ENCODE measurements around the gene RHBDD2. TPM values are rescaled to one million over a fixed set of nuclear protein-coding genes. Genes with fewer than 3 reads are reported as not detected.
A peak's percentile ranks its signal among the peaks of the same experiment; 100 is the strongest.
"Not testable (repeated sequence)": the region's sequence is repeated elsewhere in the genome, so short reads cannot be mapped to it uniquely, and the experiment has no call there.

Gene RHBDD2
- total and polyA plus RNA-seq, 2 donors (not counting 1 experiment from before 2014, with no cell fraction given): 16.7 to 24.5 TPM

GRCh38 chr7:75849573-75849972, 29.3 kb upstream of the RHBDD2 start:
- H3K9ac ChIP-seq (ENCODE audit: insufficient read depth, low read length): no peak overlapping the region
- TF ChIP-seq, protein P1, sequence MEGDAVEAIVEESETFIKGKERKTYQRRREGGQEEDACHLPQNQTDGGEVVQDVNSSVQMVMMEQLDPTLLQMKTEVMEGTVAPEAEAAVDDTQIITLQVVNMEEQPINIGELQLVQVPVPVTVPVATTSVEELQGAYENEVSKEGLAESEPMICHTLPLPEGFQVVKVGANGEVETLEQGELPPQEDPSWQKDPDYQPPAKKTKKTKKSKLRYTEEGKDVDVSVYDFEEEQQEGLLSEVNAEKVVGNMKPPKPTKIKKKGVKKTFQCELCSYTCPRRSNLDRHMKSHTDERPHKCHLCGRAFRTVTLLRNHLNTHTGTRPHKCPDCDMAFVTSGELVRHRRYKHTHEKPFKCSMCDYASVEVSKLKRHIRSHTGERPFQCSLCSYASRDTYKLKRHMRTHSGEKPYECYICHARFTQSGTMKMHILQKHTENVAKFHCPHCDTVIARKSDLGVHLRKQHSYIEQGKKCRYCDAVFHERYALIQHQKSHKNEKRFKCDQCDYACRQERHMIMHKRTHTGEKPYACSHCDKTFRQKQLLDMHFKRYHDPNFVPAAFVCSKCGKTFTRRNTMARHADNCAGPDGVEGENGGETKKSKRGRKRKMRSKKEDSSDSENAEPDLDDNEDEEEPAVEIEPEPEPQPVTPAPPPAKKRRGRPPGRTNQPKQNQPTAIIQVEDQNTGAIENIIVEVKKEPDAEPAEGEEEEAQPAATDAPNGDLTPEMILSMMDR (conservative IDR thresholded peaks at IDR 0.05 in 1 of 2, IDR thresholded peaks at IDR 0.05 in 1 of 2; ENCODE audit: low read depth in 1 of 2, low read length in 2 of 2): no peak
- no peak for TF ChIP-seq EZH2 (IDR thresholded peaks at IDR 0.05; ENCODE audit: low read length, missing control alignments)
- no peaks in the 10 kb centered on the region for H3K36me3 ChIP-seq (ENCODE audit: control insufficient read depth, insufficient read depth, low read length)
- H3K4me3 ChIP-seq (replicated peaks in 1 of 4; ENCODE audit: control extremely low read depth in 1 of 4, insufficient read depth in 1 of 4, low read depth in 3 of 4, low read length in 4 of 4): no peak overlapping the region
- DNase-seq (ENCODE audit: low read depth in 2 of 2): no peak
- no peak overlapping the region for H3K27ac ChIP-seq (ENCODE audit: insufficient read depth, low read length)
- no peaks in the 10 kb centered on the region for H3K4me1 ChIP-seq (ENCODE audit: control insufficient read depth, extremely low read depth, insufficient read depth, low read length)
- no peaks in the 10 kb centered on the region for H3K27me3 ChIP-seq (ENCODE audit: control insufficient read depth, insufficient read depth, low read length)
- no peak overlapping the region for H2AFZ ChIP-seq (ENCODE audit: low read length)
- H4K20me1 ChIP-seq (ENCODE audit: control insufficient read depth, extremely low read depth, insufficient read depth, low read length): no peaks in the 10 kb centered on the region
- no peaks in the 10 kb centered on the region for H3K9me3 ChIP-seq (ENCODE audit: control insufficient read depth, insufficient read depth, low read depth, low read length)
- no peak overlapping the region for H3K4me2 ChIP-seq (ENCODE audit: extremely low read depth, insufficient read depth, low read length)
- no peaks in the 10 kb centered on the region for H3K79me2 ChIP-seq (ENCODE audit: control insufficient read depth, insufficient read depth, low read length)

- H3K27me3 ChIP-seq (ENCODE audit: control insufficient read depth, insufficient read depth, low read length): no peaks in the 10 kb centered on the region
- H3K36me3 ChIP-seq (ENCODE audit: control insufficient read depth, insufficient read depth, low read length): no peaks in the 10 kb centered on the region
- H3K4me3 ChIP-seq (replicated peaks in 1 of 4; ENCODE audit: control extremely low read depth in 1 of 4, insufficient read depth in 1 of 4, low read depth in 3 of 4, low read length in 4 of 4): no peak overlapping the region
- no peak overlapping the region for H2AFZ ChIP-seq (ENCODE audit: low read length)
- H3K4me2 ChIP-seq (ENCODE audit: extremely low read depth, insufficient read depth, low read length): no peak overlapping the region
- no peak for TF ChIP-seq EZH2 (IDR thresholded peaks at IDR 0.05; ENCODE audit: low read length, missing control alignments)
- TF ChIP-seq, protein P1 (conservative IDR thresholded peaks at IDR 0.05 in 1 of 2, IDR thresholded peaks at IDR 0.05 in 1 of 2; ENCODE audit: low read depth in 1 of 2, low read length in 2 of 2): no peak
- H3K9ac ChIP-seq (ENCODE audit: insufficient read depth, low read length): no peak overlapping the region
- no peaks in the 10 kb centered on the region for H3K4me1 ChIP-seq (ENCODE audit: control insufficient read depth, extremely low read depth, insufficient read depth, low read length)
- no peak for DNase-seq (ENCODE audit: low read depth in 2 of 2)
- H3K9me3 ChIP-seq (ENCODE audit: control insufficient read depth, insufficient read depth, low read depth, low read length): no peaks in the 10 kb centered on the region
- no peaks in the 10 kb centered on the region for H3K79me2 ChIP-seq (ENCODE audit: control insufficient read depth, insufficient read depth, low read length)
- H3K27ac ChIP-seq (ENCODE audit: insufficient read depth, low read length): no peak overlapping the region
- H4K20me1 ChIP-seq (ENCODE audit: control insufficient read depth, extremely low read depth, insufficient read depth, low read length): no peaks in the 10 kb centered on the region
These were observed 28.6 kb upstream of the RHBDD2 start for GRCh38 chr7:75850235-75850634.

DNA sequence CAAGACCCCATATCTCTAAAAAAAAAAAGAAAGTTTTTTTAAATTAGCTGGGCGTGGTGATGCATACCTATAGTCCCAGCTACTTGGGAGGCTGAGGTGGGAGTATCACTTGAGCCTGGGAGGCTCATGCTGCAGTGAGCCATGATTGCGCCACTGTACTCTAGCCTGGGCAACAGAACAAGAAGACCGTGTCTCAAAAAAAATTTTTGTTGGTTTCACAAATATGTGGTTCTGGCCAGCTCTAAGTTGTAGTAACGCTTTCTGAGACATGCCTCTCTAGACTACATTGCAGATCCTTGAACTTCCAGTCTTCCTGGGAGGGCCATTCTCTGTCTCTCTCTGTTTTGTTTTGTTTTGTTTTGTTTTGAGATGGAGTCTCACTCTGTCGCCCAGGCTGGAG, 24.6 kb upstream of the RHBDD2 start:
- no peaks in the 10 kb centered on the region for H4K20me1 ChIP-seq (ENCODE audit: control insufficient read depth, extremely low read depth, insufficient read depth, low read length)

DNA sequence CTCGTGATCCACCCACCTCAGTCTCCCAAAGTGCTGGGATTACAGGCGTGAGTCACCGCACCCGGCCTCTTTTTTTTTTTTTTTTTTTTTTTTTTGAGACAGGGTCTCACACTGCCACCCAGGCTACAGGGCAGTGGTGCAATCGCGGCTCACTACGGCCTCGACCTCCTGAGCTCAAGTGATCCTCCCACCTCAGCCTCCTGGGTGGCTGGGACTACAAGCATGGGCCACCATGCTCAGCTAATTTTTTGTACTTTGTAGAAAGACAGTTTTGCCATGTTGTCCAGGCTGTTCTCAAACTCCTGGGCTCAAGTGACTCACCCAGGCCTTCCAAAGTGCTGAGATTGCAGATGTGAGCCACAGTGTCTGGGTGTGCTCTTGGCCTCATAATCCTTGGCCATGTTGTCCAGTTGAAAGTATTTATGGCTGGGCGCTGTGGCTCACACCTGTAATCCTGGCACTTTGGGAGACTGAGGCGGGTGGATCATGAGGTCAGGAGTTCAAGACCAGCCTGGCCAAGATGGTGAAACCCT, 24.0 kb upstream of the RHBDD2 start:
- DNase-seq (ENCODE audit: low read depth in 2 of 2): peak in 1 of 2 donors; percentile 14
- H3K9ac ChIP-seq (ENCODE audit: insufficient read depth, low read length); H3K36me3 ChIP-seq (ENCODE audit: control insufficient read depth, insufficient read depth, low read length); H3K79me2 ChIP-seq (ENCODE audit: control insufficient read depth, insufficient read depth, low read length); H3K27ac ChIP-seq (ENCODE audit: insufficient read depth, low read length); H3K27me3 ChIP-seq (ENCODE audit: control insufficient read depth, insufficient read depth, low read length); H3K4me2 ChIP-seq (ENCODE audit: extremely low read depth, insufficient read depth, low read length); H3K4me3 ChIP-seq (replicated peaks in 1 of 4; ENCODE audit: control extremely low read depth in 1 of 4, insufficient read depth in 1 of 4, low read depth in 3 of 4, low read length in 4 of 4); H2AFZ ChIP-seq (ENCODE audit: low read length); H3K4me1 ChIP-seq (ENCODE audit: control insufficient read depth, extremely low read depth, insufficient read depth, low read length); H3K9me3 ChIP-seq (ENCODE audit: control insufficient read depth, insufficient read depth, low read depth, low read length); H4K20me1 ChIP-seq (ENCODE audit: control insufficient read depth, extremely low read depth, insufficient read depth, low read length): not testable (repeated sequence)

More for the DNA sequence above, 24.6 kb upstream of the RHBDD2 start:
- Histone ChIP-seq H3K27me3 (ENCODE audit: control insufficient read depth, insufficient read depth, low read length) (no peaks in the 10 kb centered on the region), H3K4me2 (ENCODE audit: extremely low read depth, insufficient read depth, low read length) (no peak overlapping the region), H3K9ac (ENCODE audit: insufficient read depth, low read length) (no peak overlapping the region), H3K36me3 (ENCODE audit: control insufficient read depth, insufficient read depth, low read length) (no peaks in the 10 kb centered on the region), H3K4me1 (ENCODE audit: control insufficient read depth, extremely low read depth, insufficient read depth, low read length) (no peaks in the 10 kb centered on the region), H3K27ac (ENCODE audit: insufficient read depth, low read length) (no peak overlapping the region), H2AFZ (ENCODE audit: low read length) (no peak overlapping the region), H3K9me3 (ENCODE audit: control insufficient read depth, insufficient read depth, low read depth, low read length) (no peaks in the 10 kb centered on the region), H3K79me2 (ENCODE audit: control insufficient read depth, insufficient read depth, low read length) (no peaks in the 10 kb centered on the region), H3K4me3 (replicated peaks in 1 of 4; ENCODE audit: control extremely low read depth in 1 of 4, insufficient read depth in 1 of 4, low read depth in 3 of 4, low read length in 4 of 4) (no peak overlapping the region)
- TF ChIP-seq, protein P1 (conservative IDR thresholded peaks at IDR 0.05 in 1 of 2, IDR thresholded peaks at IDR 0.05 in 1 of 2; ENCODE audit: low read depth in 1 of 2, low read length in 2 of 2): no peak
- no peak for TF ChIP-seq EZH2 (IDR thresholded peaks at IDR 0.05; ENCODE audit: low read length, missing control alignments)
- peak; percentile 70 to 78 for DNase-seq (ENCODE audit: low read depth in 2 of 2)

Measured in fibroblast of lung (primary cell).